Tibial nerve (tissue), 4 donors: ENCODE data around the gene LTBP1.

Experiments used
- CTCF ChIP-seq, 5 experiments: fragments of 200-600 bp in 3 of 5; fragments of 450-650 bp in 2 of 5; sonication (generic) in 3 of 5; IDR thresholded peaks; one replicate each; pipeline ENCODE4 v1.5.1; 2016 to 2019; ENCODE audit warnings: antibody characterized with exemption in 5 of 5, mild to moderate bottlenecking in 3 of 5, moderate library complexity in 2 of 5
- EP300 ChIP-seq, 2 donors: sonication (generic); formaldehyde crosslinking; IDR thresholded peaks; one replicate each; pipeline ENCODE4 v1.6.1; 2017; ENCODE audit warnings: antibody characterized with exemption in 2 of 2, mild to moderate bottlenecking in 1 of 2

- TF ChIP-seq CTCF (IDR thresholded peaks at IDR 0.05) (no peak), EP300 (IDR thresholded peaks at IDR 0.05) (no peak)
Measured at GRCh38 chr2:32977228-32977758, 30.5 kb downstream of the LTBP1 start.
